HT-29 (cell line): ENCODE data around the gene DOLPP1. TPM values are rescaled to one million over a fixed set of nuclear protein-coding genes. Genes with fewer than 3 reads are reported as not detected.

ENCODE experiments used
- DNase-seq: peaks from one replicate; pipeline ENCODE4 v3.0.0-alpha.2; 2015; ENCODE audit warnings: low spot score
- total RNA-seq: library from RNA; depleted of rRNA; stranded (reverse); fragments of >200 nt; shearing (Covaris generic); gene quantifications from 2 replicates; pipeline ENCODE4 v1.2.3, GENCODE V29; 2014

Gene DOLPP1
- total RNA-seq, 1 experiment from 2014 or later, result 45.4 TPM

GRCh38 chr9:129063061-129063460 is 17.9 kb upstream of the DOLPP1 start:
- DNase-seq, result no peak

GRCh38 chr9:129064499-129064908 is 16.4 kb upstream of the DOLPP1 start:
- DNase-seq, result no peak

DNA sequence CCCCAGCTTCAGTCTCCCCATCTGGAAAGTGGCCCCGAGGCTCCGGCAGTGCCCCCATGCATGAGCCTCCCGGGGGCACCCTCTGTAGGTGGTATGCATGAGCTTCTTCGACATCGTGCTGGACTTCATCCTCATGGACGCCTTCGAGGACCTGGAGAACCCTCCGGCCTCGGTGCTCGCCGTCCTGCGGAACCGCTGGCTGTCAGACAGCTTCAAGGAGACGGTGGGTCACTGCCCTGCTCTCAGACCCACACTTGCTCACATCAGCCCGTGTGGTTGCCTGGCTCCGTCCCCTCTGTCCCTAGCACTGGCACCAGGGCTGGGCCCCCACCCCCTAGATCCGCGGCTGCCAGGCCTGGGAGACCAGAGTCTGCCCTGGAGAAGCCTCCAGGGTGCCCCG is 12.8 kb upstream of the DOLPP1 start:
- no peak for DNase-seq

DNA sequence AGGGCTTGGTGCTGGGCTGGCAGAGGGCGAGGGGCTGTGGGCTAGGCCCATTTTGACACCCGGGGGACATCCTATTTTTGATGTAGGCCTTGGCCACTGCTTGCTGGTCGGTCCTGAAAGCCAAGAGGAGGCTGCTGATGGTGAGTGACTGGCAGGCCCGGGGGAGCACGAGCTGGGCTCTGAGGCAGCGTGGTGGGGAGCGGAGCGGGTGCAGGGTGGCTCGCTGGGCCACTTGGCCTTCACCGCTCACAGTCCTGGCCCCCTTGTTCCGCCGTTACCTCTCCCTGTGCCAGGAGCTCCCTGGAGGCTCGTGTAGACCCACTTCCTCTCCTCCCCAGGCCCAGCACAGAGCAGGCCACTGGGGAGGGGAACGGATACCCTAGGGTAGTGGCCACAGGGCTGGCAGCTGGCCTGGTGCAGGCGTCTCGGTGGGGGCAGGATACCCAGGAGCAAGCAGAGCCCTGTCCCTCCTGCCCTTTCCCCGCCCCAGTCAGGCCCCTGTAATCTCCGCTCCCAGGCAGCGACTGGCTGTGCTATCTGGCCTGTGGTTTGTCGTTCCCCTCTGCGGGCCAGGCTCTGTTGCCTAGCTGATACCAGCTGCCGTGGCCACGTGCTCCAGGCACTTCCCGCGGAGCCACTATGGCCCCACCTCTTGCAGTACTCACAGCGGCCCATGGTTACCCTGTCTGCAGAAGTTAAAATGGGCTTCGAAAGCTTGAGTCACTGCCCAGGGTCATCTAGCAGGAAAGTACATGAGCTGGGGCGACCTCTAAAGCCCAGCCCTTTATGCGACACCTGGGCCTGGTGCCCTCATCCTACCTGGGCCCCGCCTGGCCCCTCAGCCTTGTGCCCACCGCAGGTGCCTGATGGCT is 11.7 kb upstream of the DOLPP1 start:
- DNase-seq, result no peak

GRCh38 chr9:129069862-129070641 is 10.9 kb upstream of the DOLPP1 start:
- DNase-seq, result no peak

DNA sequence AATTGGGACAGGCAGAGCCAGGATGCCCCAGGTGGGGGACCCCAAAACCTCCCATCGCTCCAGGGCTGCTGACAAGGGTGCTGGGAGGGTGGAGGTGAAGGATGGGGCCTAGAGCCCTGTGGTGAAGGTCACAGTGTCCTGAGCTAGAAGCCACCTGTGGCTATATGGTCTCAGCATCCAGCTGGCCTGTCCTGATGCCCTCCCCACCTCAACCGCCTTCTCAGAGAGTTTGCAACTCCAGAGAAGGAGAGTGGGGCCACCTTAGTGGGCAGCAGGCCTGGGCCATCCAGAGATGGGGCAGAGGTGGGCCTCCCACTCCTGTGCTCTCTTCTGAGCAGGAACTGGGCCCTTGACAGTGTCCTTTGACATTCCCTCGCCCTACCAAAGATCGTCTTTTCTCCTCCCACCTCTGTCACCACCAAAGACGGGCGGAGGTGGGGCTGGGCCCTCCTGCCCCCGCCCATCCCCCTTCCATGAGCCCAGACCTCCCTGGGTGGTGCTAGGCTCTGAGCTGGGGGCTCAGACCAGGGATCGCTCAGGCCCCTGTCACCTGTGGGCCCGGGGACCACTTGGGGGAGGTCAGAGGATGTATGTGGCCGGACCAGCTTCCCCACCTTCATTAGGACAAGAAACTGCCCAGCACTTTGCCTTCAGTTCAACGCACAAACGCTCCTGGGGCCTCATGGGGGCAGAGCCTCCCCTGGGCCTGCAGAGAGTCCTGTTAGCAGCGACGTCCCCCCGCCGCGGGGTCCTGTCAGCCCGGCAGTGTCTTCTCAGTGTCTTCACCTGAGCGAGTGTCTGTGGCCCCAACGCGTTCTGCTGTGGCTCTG is 10.0 kb upstream of the DOLPP1 start:
- DNase-seq, result no peak

DNA sequence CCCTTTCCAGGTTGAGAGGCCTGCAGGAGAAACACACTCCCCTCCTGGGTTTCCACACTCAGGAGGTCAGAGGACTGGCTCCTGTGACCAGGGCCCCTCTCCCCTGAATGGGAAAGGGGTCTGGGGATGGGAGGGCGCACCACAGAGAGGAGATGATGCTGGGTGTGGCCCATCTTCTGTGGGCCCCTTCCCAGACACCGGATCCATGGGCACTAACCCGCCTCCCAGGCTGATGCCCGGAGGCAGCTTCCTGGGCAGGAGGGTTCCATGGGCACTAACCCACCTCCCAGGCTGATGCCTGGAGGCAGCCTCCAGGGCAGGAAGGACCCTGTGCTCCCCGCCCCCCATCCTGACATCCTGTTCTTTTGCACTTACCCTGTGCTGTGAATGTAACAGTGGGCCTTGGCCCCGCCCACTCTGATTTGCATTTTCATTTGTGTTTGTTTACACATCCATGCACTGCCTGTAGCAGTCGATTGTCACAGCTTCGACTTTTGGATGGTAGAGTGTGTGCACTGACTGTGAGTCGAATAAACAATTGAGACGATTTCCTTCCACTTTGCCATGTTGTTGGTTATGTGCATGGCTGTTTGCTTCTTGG is 9.3 kb upstream of the DOLPP1 start:
- no peak for DNase-seq

DNA sequence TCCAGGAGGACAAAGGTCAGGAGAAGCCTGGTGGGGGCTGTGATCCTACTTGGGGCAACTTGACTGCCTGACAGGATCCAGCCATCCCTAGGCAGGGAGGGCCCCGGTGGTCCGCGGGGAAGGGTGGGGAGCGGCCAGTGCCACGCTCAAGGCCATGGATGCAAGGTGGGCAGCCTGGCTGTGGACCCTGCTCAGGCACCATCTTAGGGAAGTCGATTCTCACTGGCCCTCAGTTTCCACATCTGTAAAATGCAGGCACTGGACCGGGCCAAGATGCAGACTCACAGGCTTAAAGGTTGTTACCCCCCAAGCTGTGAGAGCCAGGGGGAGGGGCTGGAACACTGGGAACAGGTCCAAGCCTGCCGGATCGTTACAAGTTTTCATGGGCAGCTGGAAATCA is 8.7 kb upstream of the DOLPP1 start:
- no peak for DNase-seq

- DNase-seq, result no peak
These were observed 7.5 kb upstream of the DOLPP1 start for GRCh38 chr9:129073404-129073803.

- DNase-seq, result no peak
These were observed 6.8 kb upstream of the DOLPP1 start for GRCh38 chr9:129074106-129074505.

DNA sequence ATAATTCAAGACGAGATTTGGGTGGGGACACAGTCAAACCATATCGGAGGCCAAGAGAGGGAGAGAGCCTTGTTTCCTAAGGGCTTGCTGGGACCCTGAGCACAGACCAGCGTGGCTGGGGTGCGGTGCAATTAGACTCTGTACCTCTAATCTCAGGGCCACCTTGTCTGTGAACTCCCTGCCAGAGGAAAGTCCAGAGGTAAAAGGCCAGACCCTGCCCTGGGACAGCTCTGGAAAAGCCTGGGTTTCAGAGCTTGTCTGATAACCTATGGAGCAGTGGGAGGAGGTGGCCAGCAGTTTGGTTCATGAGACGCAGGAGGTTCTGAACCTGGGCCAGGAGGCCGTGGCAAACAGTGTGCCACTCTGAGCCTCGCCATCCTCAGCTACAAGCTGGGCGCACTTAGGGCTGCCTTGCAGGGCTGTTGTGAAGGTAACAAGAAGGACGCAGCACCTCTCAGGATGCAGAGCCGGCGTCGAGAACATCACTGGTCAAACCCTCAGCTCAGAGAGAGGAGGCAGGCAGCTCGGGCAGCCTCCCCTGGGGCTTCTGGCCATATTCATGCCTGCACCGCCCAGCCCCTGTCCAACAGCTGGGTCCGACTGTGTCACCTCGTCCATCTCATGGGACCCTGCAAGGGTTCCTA is 4.8 kb upstream of the DOLPP1 start:
- DNase-seq, result no peak

- no peak for DNase-seq
These were observed 4.3 kb upstream of the DOLPP1 start for GRCh38 chr9:129076640-129077037.

- DNase-seq, result no peak
These were observed 3.7 kb upstream of the DOLPP1 start for GRCh38 chr9:129077236-129077635.

DNA sequence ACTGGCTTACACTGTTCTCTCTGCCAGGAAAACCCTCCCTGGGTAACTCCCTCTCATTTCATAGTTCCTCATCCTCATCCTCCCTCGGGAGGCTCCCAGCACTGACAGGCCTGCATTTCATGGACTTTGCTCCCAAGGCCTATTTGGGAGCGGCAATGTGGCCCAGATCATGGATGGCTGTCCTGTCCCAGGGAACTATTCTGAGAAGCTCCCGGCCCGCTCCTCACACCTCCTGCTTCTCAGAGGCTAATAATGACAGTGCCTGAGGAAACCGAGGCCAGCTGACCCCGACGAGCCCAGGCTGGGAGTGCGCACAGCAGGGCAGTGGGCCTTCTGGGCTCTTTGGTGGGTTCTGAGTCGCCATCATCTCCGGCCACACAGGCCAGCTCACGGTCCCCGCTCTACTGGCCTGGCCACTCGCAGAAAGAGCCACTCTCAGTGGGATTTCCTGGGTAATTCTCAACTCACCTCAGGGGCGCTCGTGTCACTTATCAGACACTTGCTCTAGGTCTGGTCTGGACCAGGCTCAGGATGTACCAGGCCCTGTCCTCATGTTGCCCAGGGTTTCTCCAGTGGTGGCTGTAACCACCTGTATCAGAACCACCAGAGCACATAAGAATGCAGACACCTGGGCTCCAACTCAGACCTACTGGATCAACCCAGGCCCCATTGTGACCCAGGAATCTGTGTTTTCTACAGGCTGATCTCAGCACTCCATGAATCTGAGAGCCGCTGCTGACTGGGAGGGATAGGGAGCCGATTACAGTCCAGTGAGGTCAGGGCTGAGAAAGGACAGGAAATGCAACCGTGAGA is 2.0 kb upstream of the DOLPP1 start:
- DNase-seq, result no peak

- no peak for DNase-seq
These were observed 1.1 kb upstream of the DOLPP1 start for GRCh38 chr9:129079829-129080228.

GRCh38 chr9:129080298-129080600 is 662 bp upstream of the DOLPP1 start:
- no peak for DNase-seq

GRCh38 chr9:129081388-129081904 is 535 bp downstream of the DOLPP1 start:
- DNase-seq, result no peak

GRCh38 chr9:129084087-129084486 is 3.2 kb downstream of the DOLPP1 start:
- DNase-seq, result no peak

- no peak for DNase-seq
These were observed 8.3 kb downstream of the DOLPP1 start for GRCh38 chr9:129089246-129089645.
